IMR-90 (cell line): ENCODE measurements around the gene KLRF2.

Experiments
- ELK1 ChIP-seq: fragments of 150-350 bp; IDR thresholded peaks from 2 replicates; pipeline ENCODE4 v1.6.1; 2016; ENCODE audit warnings: low read depth, mild to moderate bottlenecking, low read length, moderate library complexity, borderline replicate concordance
- MAZ ChIP-seq: IDR thresholded peaks from 2 replicates; pipeline ENCODE4 v1.6.1; 2012; ENCODE audit warnings: low read depth, mild to moderate bottlenecking, low read length, improper control_type of control experiment, moderate library complexity, borderline replicate concordance
- POLR2A ChIP-seq: IDR thresholded peaks from 2 replicates; pipeline ENCODE4 v1.6.1; 2012; ENCODE audit warnings: mild to moderate bottlenecking, low read depth, low read length
- RCOR1 ChIP-seq: IDR thresholded peaks from 2 replicates; pipeline ENCODE4 v1.6.1; 2012; ENCODE audit warnings: mild to moderate bottlenecking, low read length, improper control_type of control experiment; ENCODE audit not compliant: insufficient replicate concordance
- RFX5 ChIP-seq: IDR thresholded peaks from 2 replicates; pipeline ENCODE4 v1.8.0; 2012; ENCODE audit warnings: low read depth, mild to moderate bottlenecking, low read length, moderate library complexity
- SMC3 ChIP-seq: fragments of 150-350 bp; IDR thresholded peaks from 2 replicates; pipeline ENCODE4 v1.6.1; 2016; ENCODE audit warnings: low read depth, mild to moderate bottlenecking, antibody characterized with exemption, low read length, moderate library complexity
- TF ChIP-seq, protein P1 (sequence below): conservative IDR thresholded peaks from 2 replicates; pipeline ENCODE4 v1.5.1; 2012; ENCODE audit warnings: mild to moderate bottlenecking, low read depth, low read length, improper control_type of control experiment

DNA sequence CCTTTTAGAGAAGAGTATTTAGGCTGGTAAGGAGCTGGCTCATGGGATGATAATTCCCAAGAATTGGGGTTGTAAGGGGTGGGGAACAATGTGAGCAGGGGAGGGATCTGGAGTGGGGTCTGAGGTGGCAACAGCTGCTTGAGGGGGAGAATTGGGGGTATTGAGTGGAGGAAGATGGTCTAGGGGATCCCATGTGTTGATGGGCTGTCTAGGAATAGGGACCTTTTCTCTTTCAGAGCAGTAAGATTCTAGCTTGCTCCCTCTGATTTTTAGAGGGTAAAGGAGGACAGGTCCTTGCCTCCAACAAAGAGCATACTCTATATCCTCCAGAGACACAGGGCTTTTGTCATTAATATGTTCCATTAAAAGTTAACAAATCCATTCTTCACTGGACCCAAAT, 28.4 kb downstream of the KLRF2 start:
- TF ChIP-seq, protein P1, sequence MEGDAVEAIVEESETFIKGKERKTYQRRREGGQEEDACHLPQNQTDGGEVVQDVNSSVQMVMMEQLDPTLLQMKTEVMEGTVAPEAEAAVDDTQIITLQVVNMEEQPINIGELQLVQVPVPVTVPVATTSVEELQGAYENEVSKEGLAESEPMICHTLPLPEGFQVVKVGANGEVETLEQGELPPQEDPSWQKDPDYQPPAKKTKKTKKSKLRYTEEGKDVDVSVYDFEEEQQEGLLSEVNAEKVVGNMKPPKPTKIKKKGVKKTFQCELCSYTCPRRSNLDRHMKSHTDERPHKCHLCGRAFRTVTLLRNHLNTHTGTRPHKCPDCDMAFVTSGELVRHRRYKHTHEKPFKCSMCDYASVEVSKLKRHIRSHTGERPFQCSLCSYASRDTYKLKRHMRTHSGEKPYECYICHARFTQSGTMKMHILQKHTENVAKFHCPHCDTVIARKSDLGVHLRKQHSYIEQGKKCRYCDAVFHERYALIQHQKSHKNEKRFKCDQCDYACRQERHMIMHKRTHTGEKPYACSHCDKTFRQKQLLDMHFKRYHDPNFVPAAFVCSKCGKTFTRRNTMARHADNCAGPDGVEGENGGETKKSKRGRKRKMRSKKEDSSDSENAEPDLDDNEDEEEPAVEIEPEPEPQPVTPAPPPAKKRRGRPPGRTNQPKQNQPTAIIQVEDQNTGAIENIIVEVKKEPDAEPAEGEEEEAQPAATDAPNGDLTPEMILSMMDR, result no peak
- TF ChIP-seq SMC3, result no peak
- no peak for TF ChIP-seq POLR2A
- TF ChIP-seq ELK1, result no peak
- no peak for TF ChIP-seq MAZ
- TF ChIP-seq RFX5, result no peak
- no peak for TF ChIP-seq RCOR1
